BJ (cell line): ENCODE measurements around the gene RASAL3. TPM values are rescaled to one million over a fixed set of nuclear protein-coding genes. Genes with fewer than 3 reads are reported as not detected.

Experiments
- CTCF ChIA-PET: fragments of 350-600 bp; formaldehyde crosslinking; extraction: SDS; loops from one replicate; lab custom pipeline; 2021; ENCODE audit warnings: antibody characterized with exemption, inconsistent platforms; lab: Yijun Ruan, JAX
- POLR2A ChIA-PET: fragments of 300-600 bp; sonication (Branson Sonifier 250); formaldehyde crosslinking; extraction: SDS; loops from one replicate; lab custom pipeline; 2021; ENCODE audit warnings: antibody characterized with exemption; lab: Charles Lee
- DNase-seq: peaks from one replicate; pipeline ENCODE4 v3.0.0-alpha.2; 2011; ENCODE audit warnings: low read depth
- H3K27me3 ChIP-seq: 2 replicates; pipeline ENCODE4 v1.6.0; 2011; ENCODE audit warnings: low read length; ENCODE audit not compliant: control insufficient read depth, insufficient read depth
- H3K36me3 ChIP-seq: 2 replicates; pipeline ENCODE4 v1.5.1; 2011; ENCODE audit warnings: low read length; ENCODE audit not compliant: control insufficient read depth, insufficient read depth
- H3K4me3 ChIP-seq: 2 replicates; pipeline ENCODE4 v1.5.1; 2011; ENCODE audit warnings: low read depth, mild to moderate bottlenecking, control low read depth, low read length
- CTCF ChIP-seq: IDR thresholded peaks from 2 replicates; pipeline ENCODE4 v1.5.1; 2011; ENCODE audit warnings: low read depth, mild to moderate bottlenecking, control low read depth, inconsistent platforms, low read length, moderate library complexity; ENCODE audit not compliant: insufficient read depth
- polyA plus RNA-seq: library from polyadenylated mRNA; depleted of rRNA; stranded (reverse); fragments of >200 nt; gene quantifications from 2 replicates; pipeline ENCODE4 v1.2.3, GENCODE V29; 2011

RASAL3 gene
- polyA plus RNA-seq, 1 experiment: not detected

DNA sequence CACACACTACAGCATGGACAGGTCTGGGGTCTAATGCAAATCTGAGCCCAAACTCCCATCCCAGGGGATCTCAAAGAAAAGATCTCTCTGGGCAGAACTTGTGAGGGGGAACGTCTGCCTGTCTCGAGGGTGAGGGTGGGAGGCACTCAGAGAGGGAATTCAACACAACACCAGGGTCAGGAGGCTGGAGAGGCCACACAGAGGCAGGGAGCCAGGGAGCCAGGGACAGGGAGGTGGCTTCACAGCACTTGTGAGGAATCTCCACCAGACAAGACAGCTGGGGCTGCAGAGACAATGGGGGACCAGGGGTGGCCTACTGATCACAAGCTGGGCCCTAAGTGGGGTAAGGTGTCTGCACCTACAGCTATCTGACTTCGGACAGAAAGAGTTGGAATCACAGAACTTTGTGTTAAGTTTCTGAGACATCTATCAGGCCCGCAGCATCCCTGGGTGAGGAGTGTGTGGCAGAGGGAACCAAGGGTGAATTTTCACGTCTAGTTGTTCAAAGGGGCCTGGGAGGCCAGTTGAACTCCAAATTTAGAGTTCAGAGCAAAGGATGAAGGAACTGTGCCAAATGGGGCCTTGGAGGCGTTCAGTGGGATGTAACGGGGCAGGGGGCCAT lies 32.8 kb downstream of the RASAL3 start:
- ChIA-PET CTCF (interaction anchor here (1.5 kb wide), 1 partner anchor 13 kb away, joined by 4 read pairs; the partner anchor contains the start of gene AKAP8L), POLR2A (no interaction called here)
- DNase-seq: no peak
- Histone ChIP-seq H3K27me3 (no peaks in the 10 kb centered on the region), H3K4me3 (peak overlapping the region; percentile 88), H3K36me3 (peaks cover 22% of the 10 kb centered on the region)
- no peak for TF ChIP-seq CTCF

- ChIA-PET CTCF (interaction anchor here (1.5 kb wide), 1 partner anchor 12 kb away, joined by 4 read pairs; the partner anchor contains the start of gene AKAP8L), POLR2A (no interaction called here)
- no peaks in the 10 kb centered on the region for H3K27me3 ChIP-seq
- no peak for TF ChIP-seq CTCF
- H3K36me3 ChIP-seq: peaks cover 27% of the 10 kb centered on the region
- no peak overlapping the region; the same call in 1 of the 2 replicates for H3K4me3 ChIP-seq
- DNase-seq: no peak
Measured at GRCh38 chr19:15430526-15431120, 33.7 kb downstream of the RASAL3 start.

- ChIA-PET CTCF (interaction anchor here (0.9 to 2.0 kb wide), 3 partner anchors 11 to 50 kb away, joined by 3 to 7 read pairs (median 4); partner anchors contain the start of genes AKAP8 and AKAP8L), POLR2A (no interaction called here)
- H3K27me3 ChIP-seq: no peaks in the 10 kb centered on the region
- H3K4me3 ChIP-seq: no peak overlapping the region
- peaks cover 32% of the 10 kb centered on the region for H3K36me3 ChIP-seq
- DNase-seq: no peak
- no peak for TF ChIP-seq CTCF
Measured at GRCh38 chr19:15429825-15430467, 34.4 kb downstream of the RASAL3 start.

GRCh38 chr19:15428956-15429824 lies 35.2 kb downstream of the RASAL3 start:
- TF ChIP-seq CTCF: no peak
- POLR2A ChIA-PET: no interaction called here
- H3K36me3 ChIP-seq: peaks cover 36% of the 10 kb centered on the region
- H3K4me3 ChIP-seq: no peak overlapping the region
- CTCF ChIA-PET: interaction anchor here (0.9 to 2.0 kb wide), 2 partner anchors 10 to 49 kb away, joined by 3 to 7 read pairs; partner anchors contain the start of genes AKAP8 and AKAP8L
- no peak for DNase-seq
- H3K27me3 ChIP-seq: no peaks in the 10 kb centered on the region
